SH-SY5Y (cell line): ENCODE data around the gene PPHLN1.

Experiments used
- GATA2 ChIP-seq: IDR thresholded peaks from 2 replicates; pipeline ENCODE4 v1.6.1; 2011; ENCODE audit warnings: mild to moderate bottlenecking, low read depth, low read length
- GATA3 ChIP-seq: IDR thresholded peaks from 2 replicates; pipeline ENCODE4 v1.6.1; 2011; ENCODE audit warnings: low read depth, mild to moderate bottlenecking, low read length, moderate library complexity

DNA sequence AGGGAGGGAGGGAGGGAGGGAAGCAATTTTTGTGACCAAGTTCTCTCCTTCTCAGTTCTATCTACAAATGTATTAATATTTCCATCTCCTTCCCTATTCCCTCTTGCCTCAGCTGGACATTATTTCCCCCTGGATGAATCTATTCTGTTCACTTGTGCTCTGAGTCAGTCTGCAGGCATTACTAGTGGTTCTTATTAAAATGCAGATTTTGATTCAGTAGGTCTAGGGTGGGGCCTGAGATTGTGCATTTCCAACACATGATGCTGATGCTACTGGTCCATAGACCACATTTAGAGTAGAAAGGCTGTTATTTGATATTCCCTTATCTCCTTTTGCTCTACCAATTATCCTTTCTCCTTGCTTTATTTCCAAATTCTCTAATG, 47.8 kb upstream of the PPHLN1 start:
- TF ChIP-seq GATA3 (no peak), GATA2 (no peak)
